Heart right ventricle (tissue), 16 donors: ENCODE results near the gene CUL2. TPM values are rescaled to one million over a fixed set of nuclear protein-coding genes. Genes with fewer than 3 reads are reported as not detected.
A peak's percentile ranks its signal among the peaks of the same experiment; 100 is the strongest.

Experiments used
- ATAC-seq, 8 donors: fragments of 200-7000 bp; cut with Tn5 transposase; one replicate each; pipeline ENCODE4 v1.9.1; 2020; ENCODE audit warnings: mild to moderate bottlenecking in 8 of 8, moderate library complexity in 8 of 8, moderate number of reproducible peaks in 1 of 8
- DNase-seq, 2 donors: peaks; one replicate each; pipeline ENCODE4 v3.0.0-alpha.2; 2020
- H3K27ac ChIP-seq, 10 donors: fragments of 200-600 bp; sonication (generic) in 2 of 10; one replicate each; pipeline versions ENCODE4 v1.5.0 to v1.8.0; 2020 to 2022; ENCODE audit warnings: mild to moderate bottlenecking in 3 of 10
- H3K27me3 ChIP-seq, 7 donors: fragments of 200-600 bp; one replicate each; pipeline ENCODE4 v1.8.0; 2021 to 2022; ENCODE audit warnings: mild to moderate bottlenecking in 2 of 7
- H3K36me3 ChIP-seq, 9 donors: fragments of 200-600 bp; sonication (generic) in 1 of 9; one replicate each; pipeline versions ENCODE4 v1.5.0 to v1.8.0; 2020 to 2022; ENCODE audit warnings: mild to moderate bottlenecking in 2 of 9
- H3K4me1 ChIP-seq, 9 donors: fragments of 200-600 bp; sonication (generic) in 1 of 9; one replicate each; pipeline versions ENCODE4 v1.5.0 to v1.8.0; 2020 to 2022; ENCODE audit warnings: mild to moderate bottlenecking in 4 of 9
- H3K4me3 ChIP-seq, 10 donors: fragments of 200-600 bp; sonication (generic) in 2 of 10; one replicate each; pipeline versions ENCODE4 v1.5.0 to v1.8.0; 2020 to 2022; ENCODE audit warnings: mild to moderate bottlenecking in 7 of 10, moderate library complexity in 2 of 10
- H3K9me3 ChIP-seq, 11 donors: fragments of 200-600 bp in 10 of 11; sonication (generic) in 2 of 11; one replicate each; pipeline versions ENCODE4 v1.5.0 to v1.8.0; 2013 to 2022; ENCODE audit warnings: mild to moderate bottlenecking in 2 of 11, control low read depth in 1 of 11, moderate library complexity in 1 of 11
- CTCF ChIP-seq, 9 donors: fragments of 200-600 bp; sonication (generic) in 2 of 9; IDR thresholded peaks; one replicate each; pipeline versions ENCODE4 v1.5.0 to v1.8.0; 2021 to 2022; ENCODE audit warnings: antibody characterized with exemption in 9 of 9, mild to moderate bottlenecking in 5 of 9, moderate library complexity in 1 of 9
- WGBS, 2 donors: extraction: QIAGEN DNeasy Blood & Tissue Kit; methylation state at CpG; one replicate each; pipeline ENCODE4 v1.1.7; 2013; ENCODE audit warnings: inconsistent platforms in 1 of 2; 5-methylcytosine and 5-hydroxymethylcytosine counted together
- intact Hi-C, 10 donors: fragments of 100-400 bp; cut with DNase I; formaldehyde crosslinking; loops; one replicate each; pipeline versions ENCODE4 v1.11.1 to v1.14.2; 2022
- polyA plus RNA-seq, 2 donors: library from polyadenylated mRNA; stranded (reverse); fragments of 200-250 nt; gene quantifications; one replicate each; pipeline ENCODE4 v1.2.3, GENCODE V29; 2013
- total RNA-seq, 10 donors: library from RNA; stranded (reverse); fragmentation: NEBNext Ultra II Directional in 3 of 10; extraction: Animal tissue kit (Norgen Biotek cat#: 25700) in 3 of 10; gene quantifications; one replicate each; pipeline versions ENCODE4 v1.2.1 to v1.2.4, GENCODE V29; 2021 to 2023
- donor health status: Arrhythmogenic right ventricular cardiomyopathy.
- donor health status: ischemic (EF 13 %, LVEDD 7.1; RV severe dilation, severe dysfunction).
- donor health status: healthy with polysubstance abuse.
- donor health status: DM: no; HTN: yes; CAD: no.
- donor health status: DM: no; HTN: no; CAD: no.
- donor health status: ischemic (EF 25% LVEDD 6.9; RV normal size, moderate dysfunction).
- donor health status: ischemic (EF 25% LVEDD 5.7; RV mildly dilated, moderate dysfunction).
- donor health status: healthy.
- donor health status: DM: yes; HTN: yes; CAD: no.
- donor health status: Ischemic cardiomyopathy.
- donor health status: ischemic (EF 35%, LVEDD 5.7; RV mildly dilated, moderate dysfunction).
- donor health status: nonischemic (EF 11% LVEDD 7.7; RV severe dilation, severe dysfunction).
- donor health status: DM: yes; HTN: yes; CAD: no.
- donor health status: PGD.
- donor health status: ischemic (EF 29% LVEDD 5.4; RV normal size, mild dysfunction).
- donor health status: nonischemic (EF 23%, LVEDD 6.1; RV moderate dilation, normal function).

CUL2 gene
- total and polyA plus RNA-seq, 12 donors = 5.7 to 39.8 (median 37.0) TPM

DNA sequence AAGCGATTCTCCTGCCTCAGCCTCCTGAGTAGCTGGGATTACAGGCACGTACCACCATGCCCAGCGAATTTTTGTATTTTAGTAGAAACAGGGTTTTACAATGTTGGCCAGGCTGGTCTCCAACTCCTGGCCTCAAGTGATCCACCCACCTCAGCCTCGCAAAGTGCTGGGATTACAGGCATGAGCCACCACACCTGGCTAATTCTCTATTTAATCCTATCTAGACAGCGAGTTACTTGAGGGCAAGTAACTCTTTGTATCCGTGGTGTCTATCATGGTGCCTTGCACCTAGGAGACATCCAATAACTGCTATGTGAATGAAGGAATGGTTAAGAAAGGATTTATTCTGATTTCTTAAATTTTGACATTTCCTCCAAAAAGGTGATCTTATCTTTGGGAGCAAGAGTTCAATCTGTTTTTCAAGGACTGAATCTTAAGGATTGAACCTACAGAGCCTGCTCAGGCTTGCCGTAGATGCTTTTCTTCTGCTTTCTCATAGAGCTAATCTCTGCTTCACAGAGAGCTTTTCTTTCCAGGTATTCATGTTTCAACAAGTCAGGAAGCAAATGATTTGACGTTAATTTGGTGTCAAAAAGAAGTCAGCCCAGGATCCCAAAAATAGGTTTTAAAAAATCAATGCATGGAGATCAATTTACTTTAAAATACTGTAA, 101.6 kb downstream of the CUL2 start:
- Histone ChIP-seq H3K4me3 (no peak overlapping the region), H3K27ac (no peak overlapping the region), H3K27me3 (no peaks in the 10 kb centered on the region), H3K9me3 (peaks cover 0 to 29% (median 14%) of the 10 kb centered on the region in 11 donors), H3K4me1 (no peaks in the 10 kb centered on the region), H3K36me3 (no peaks in the 10 kb centered on the region)
- ATAC-seq (no peak), DNase-seq (no peak)
- TF ChIP-seq CTCF (IDR thresholded peaks at IDR 0.05) = no peak
- 91 to 93% methylated on average over 8 of the region's 8 CpGs for WGBS, 2 donors
- intact Hi-C loops = no loop called here

GRCh38 chr10:34985823-34986222, 104.3 kb downstream of the CUL2 start:
- Histone ChIP-seq H3K27ac (no peak overlapping the region), H3K4me3 (no peak overlapping the region), H3K27me3 (no peaks in the 10 kb centered on the region), H3K9me3 (peaks cover 0 to 29% (median 14%) of the 10 kb centered on the region in 11 donors), H3K4me1 (no peaks in the 10 kb centered on the region), H3K36me3 (no peaks in the 10 kb centered on the region)
- intact Hi-C loops = no loop called here
- ATAC-seq (peak in 4 of 8 donors; percentile 39 to 59 (median 44)), DNase-seq (no peak)
- peak in 3 of 9 donors; percentile 5 to 23 (median 12) for TF ChIP-seq CTCF (IDR thresholded peaks at IDR 0.05)
- 59 to 65% methylated on average over 2 of the region's 2 CpGs for WGBS, 2 donors

GRCh38 chr10:34985146-34985545, 105.0 kb downstream of the CUL2 start:
- no peak overlapping the region for H3K27ac ChIP-seq
- intact Hi-C loops = no loop called here
- H3K27me3 ChIP-seq = no peaks in the 10 kb centered on the region
- no peak overlapping the region for H3K4me3 ChIP-seq
- DNase-seq (no peak), ATAC-seq (no peak)
- TF ChIP-seq CTCF (IDR thresholded peaks at IDR 0.05) = no peak
- no peaks in the 10 kb centered on the region for H3K36me3 ChIP-seq
- H3K4me1 ChIP-seq = no peaks in the 10 kb centered on the region
- WGBS, 2 donors = 98% methylated on average over 2 of the region's 2 CpGs
- peaks cover 0 to 29% (median 14%) of the 10 kb centered on the region in 11 donors for H3K9me3 ChIP-seq

- ATAC-seq (no peak), DNase-seq (no peak)
- no peaks in the 10 kb centered on the region for H3K36me3 ChIP-seq
- peaks cover 0 to 29% (median 14%) of the 10 kb centered on the region in 11 donors for H3K9me3 ChIP-seq
- H3K27ac ChIP-seq = no peak overlapping the region
- no peak overlapping the region for H3K4me3 ChIP-seq
- no peak for TF ChIP-seq CTCF (IDR thresholded peaks at IDR 0.05)
- 84 to 87% methylated on average over 2 of the region's 2 CpGs for WGBS, 2 donors
- H3K27me3 ChIP-seq = no peaks in the 10 kb centered on the region
- intact Hi-C loops = no loop called here
- no peaks in the 10 kb centered on the region for H3K4me1 ChIP-seq
Measured at GRCh38 chr10:34981844-34982243, 108.3 kb downstream of the CUL2 start.
